Measurements from ENCODE around the gene TEX13C.

DNA sequence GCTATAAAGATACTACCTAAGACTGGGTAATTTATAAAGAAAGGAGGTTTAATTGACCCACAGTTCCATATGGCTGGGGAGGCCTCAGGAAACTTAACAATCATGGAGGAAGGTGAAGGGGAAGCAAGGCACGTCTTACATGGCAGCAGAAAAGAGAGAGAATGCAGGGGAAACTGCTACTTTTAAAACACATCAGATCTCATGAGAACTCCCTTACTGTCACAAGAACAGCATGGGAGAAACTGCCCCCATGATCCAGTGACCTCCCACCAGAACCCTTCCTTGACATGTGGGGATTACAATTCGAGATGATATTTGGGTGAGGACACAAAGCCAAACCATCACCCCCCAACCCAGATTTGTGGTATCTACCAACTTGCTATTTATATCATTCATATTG is 13.9 kb downstream of the TEX13C start:
- TF ChIP-seq JUND (IDR thresholded peaks at IDR 0.05; ENCODE audit: low read depth, low read length) = no peak
- TF ChIP-seq IRF4 (IDR thresholded peaks at IDR 0.05; ENCODE audit: low read depth, low read length) = no peak
- no peak for TF ChIP-seq TARDBP (IDR thresholded peaks at IDR 0.05; ENCODE audit: borderline replicate concordance)
- TF ChIP-seq FOS (IDR thresholded peaks at IDR 0.05; ENCODE audit: borderline replicate concordance, extremely low read depth, insufficient read length) = no peak
- TF ChIP-seq PAX5 (IDR thresholded peaks at IDR 0.05; ENCODE audit: borderline replicate concordance, low read depth, low read length) = no peak
- no peak for TF ChIP-seq MXI1 (IDR thresholded peaks at IDR 0.05; ENCODE audit: low read depth, low read length)
- no peak for TF ChIP-seq CREB1 (IDR thresholded peaks at IDR 0.05; ENCODE audit: low read depth)
- TF ChIP-seq KDM1A (IDR thresholded peaks at IDR 0.05; ENCODE audit: borderline replicate concordance) = no peak
